Measurements from ENCODE around the gene NQO2. TPM values are rescaled to one million over a fixed set of nuclear protein-coding genes. Genes with fewer than 3 reads are reported as not detected.
A peak's percentile ranks its signal among the peaks of the same experiment; 100 is the strongest.

NQO2 gene
- total RNA-seq: 10 to 100 TPM; 17.0 to 17.5 TPM

- H3K36me3 Mint-ChIP-seq: peaks cover 17% of the 10 kb centered on the region
- H3K9me3 Mint-ChIP-seq: no peaks in the 10 kb centered on the region
- POLR2A ChIA-PET: interaction anchor here (0.6 to 2.1 kb wide), 23 partner anchors 10 to 931 kb away, joined by 3 to 26 read pairs (median 4); partner anchors contain the start of gene RIPK1
- H3K27me3 Mint-ChIP-seq: peaks cover 2% of the 10 kb centered on the region
- peak; percentile 96 for DNase-seq
- peak within 1 kb of the TSS; percentile 97 for H3K4me3 Mint-ChIP-seq
- peak within 1 kb of the TSS; percentile 86 for H3K27ac Mint-ChIP-seq
- peaks cover 23% of the 10 kb centered on the region for H3K4me1 Mint-ChIP-seq
- peak; percentile 83 for ATAC-seq (ENCODE audit: low read depth)
Observed at GRCh38 chr6:2999618-3000557, at the start of gene NQO2. TSS of gene NQO2 (plus strand) at chr6:2999894. CDS start at chr6:3006553, 6,659 bp downstream.

- H3K27me3 Mint-ChIP-seq: no peaks in the 10 kb centered on the region
- no peak overlapping the region for H3K4me3 Mint-ChIP-seq
- peaks cover 41% of the 10 kb centered on the region for H3K36me3 Mint-ChIP-seq
- DNase-seq: no peak
- no peak for ATAC-seq (ENCODE audit: low read depth)
- POLR2A ChIA-PET: interaction anchor here (1.0 to 1.8 kb wide), 4 partner anchors 11 to 38 kb away, joined by 3 to 8 read pairs (median 4); no protein-coding TSS in a partner anchor
- H3K27ac Mint-ChIP-seq: no peak overlapping the region
- H3K4me1 Mint-ChIP-seq: peaks cover 7% of the 10 kb centered on the region
- no peaks in the 10 kb centered on the region for H3K9me3 Mint-ChIP-seq
Observed at GRCh38 chr6:2950713-2951112, 49.0 kb upstream of the NQO2 start.

- no peaks in the 10 kb centered on the region for H3K9me3 Mint-ChIP-seq
- H3K36me3 Mint-ChIP-seq: peaks cover 44% of the 10 kb centered on the region
- DNase-seq (no peak), ATAC-seq (ENCODE audit: low read depth) (no peak)
- H3K27ac Mint-ChIP-seq: peak overlapping the region; percentile 58
- POLR2A ChIA-PET: interaction anchor here (1.0 to 1.9 kb wide), 4 partner anchors 9 to 116 kb away, joined by 4 to 9 read pairs (median 4); partner anchors contain the start of gene RIPK1
- no peaks in the 10 kb centered on the region for H3K27me3 Mint-ChIP-seq
- H3K4me1 Mint-ChIP-seq: peaks cover 7% of the 10 kb centered on the region
- H3K4me3 Mint-ChIP-seq: no peak overlapping the region
Observed at GRCh38 chr6:2951728-2952127, 48.0 kb upstream of the NQO2 start.

GRCh38 chr6:2952557-2953095 is 47.1 kb upstream of the NQO2 start:
- Mint-ChIP-seq H3K27me3 (no peaks in the 10 kb centered on the region), H3K4me3 (no peak overlapping the region), H3K27ac (no peak overlapping the region), H3K4me1 (peaks cover 7% of the 10 kb centered on the region), H3K9me3 (no peaks in the 10 kb centered on the region), H3K36me3 (peaks cover 44% of the 10 kb centered on the region)
- peak; percentile 71 for ATAC-seq (ENCODE audit: low read depth)
- POLR2A ChIA-PET: interaction anchor here (1.0 to 1.9 kb wide), 5 partner anchors 10 to 115 kb away, joined by 4 to 9 read pairs (median 4); partner anchors contain the start of gene RIPK1
- DNase-seq: peak; percentile 55

- peaks cover 10% of the 10 kb centered on the region for H3K4me1 Mint-ChIP-seq
- POLR2A ChIA-PET: interaction anchor here (1.0 to 1.9 kb wide), 3 partner anchors 10 to 36 kb away, joined by 4 to 9 read pairs (median 4); no protein-coding TSS in a partner anchor
- DNase-seq (no peak), ATAC-seq (ENCODE audit: low read depth) (no peak)
- no peaks in the 10 kb centered on the region for H3K27me3 Mint-ChIP-seq
- no peak overlapping the region for H3K4me3 Mint-ChIP-seq
- H3K27ac Mint-ChIP-seq: no peak overlapping the region
- peaks cover 41% of the 10 kb centered on the region for H3K36me3 Mint-ChIP-seq
- no peaks in the 10 kb centered on the region for H3K9me3 Mint-ChIP-seq
Observed at GRCh38 chr6:2953098-2953497, 46.6 kb upstream of the NQO2 start.

GRCh38 chr6:2956930-2957685 is 42.6 kb upstream of the NQO2 start:
- no peaks in the 10 kb centered on the region for H3K27me3 Mint-ChIP-seq
- H3K27ac Mint-ChIP-seq: no peak overlapping the region
- ATAC-seq (ENCODE audit: low read depth): no peak
- H3K4me1 Mint-ChIP-seq: peaks cover 14% of the 10 kb centered on the region
- H3K4me3 Mint-ChIP-seq: no peak overlapping the region
- H3K9me3 Mint-ChIP-seq: no peaks in the 10 kb centered on the region
- POLR2A ChIA-PET: interaction anchor here (4.5 kb wide), 1 partner anchor 17 kb away, joined by 18 read pairs; no protein-coding TSS in a partner anchor
- no peak for DNase-seq
- peaks cover 23% of the 10 kb centered on the region for H3K36me3 Mint-ChIP-seq

- Mint-ChIP-seq H3K27ac (peak overlapping the region; percentile 64), H3K4me1 (peaks cover 13% of the 10 kb centered on the region), H3K4me3 (no peak overlapping the region), H3K36me3 (peaks cover 18% of the 10 kb centered on the region), H3K9me3 (no peaks in the 10 kb centered on the region), H3K27me3 (no peaks in the 10 kb centered on the region)
- POLR2A ChIA-PET: interaction anchor here (1.0 to 4.5 kb wide), 3 partner anchors 14 to 116 kb away, joined by 4 to 18 read pairs (median 10); partner anchors contain the start of genes SERPINB1 and SERPINB6
- DNase-seq (no peak), ATAC-seq (ENCODE audit: low read depth) (no peak)
Observed at GRCh38 chr6:2957696-2958330, 41.9 kb upstream of the NQO2 start.

GRCh38 chr6:2958331-2958711 is 41.4 kb upstream of the NQO2 start:
- POLR2A ChIA-PET: interaction anchor here (1.0 to 4.5 kb wide), 3 partner anchors 13 to 117 kb away, joined by 4 to 18 read pairs (median 10); partner anchors contain the start of genes SERPINB1 and SERPINB6
- H3K36me3 Mint-ChIP-seq: peaks cover 14% of the 10 kb centered on the region
- peaks cover 13% of the 10 kb centered on the region for H3K4me1 Mint-ChIP-seq
- no peak for DNase-seq
- H3K27ac Mint-ChIP-seq: peak overlapping the region; percentile 64
- ATAC-seq (ENCODE audit: low read depth): peak; percentile 80
- no peaks in the 10 kb centered on the region for H3K27me3 Mint-ChIP-seq
- H3K4me3 Mint-ChIP-seq: peak overlapping the region; percentile 37
- H3K9me3 Mint-ChIP-seq: no peaks in the 10 kb centered on the region

GRCh38 chr6:2958776-2959175 is 40.9 kb upstream of the NQO2 start:
- Mint-ChIP-seq H3K4me3 (peak overlapping the region; percentile 37), H3K4me1 (peaks cover 13% of the 10 kb centered on the region), H3K27me3 (no peaks in the 10 kb centered on the region), H3K27ac (peak overlapping the region; percentile 64), H3K36me3 (peaks cover 15% of the 10 kb centered on the region), H3K9me3 (no peaks in the 10 kb centered on the region)
- ATAC-seq (ENCODE audit: low read depth) (no peak), DNase-seq (no peak)
- POLR2A ChIA-PET: interaction anchor here (1.0 to 4.5 kb wide), 4 partner anchors 13 to 117 kb away, joined by 3 to 18 read pairs (median 7); partner anchors contain the start of genes SERPINB1 and SERPINB6

GRCh38 chr6:2959909-2960719 is 39.6 kb upstream of the NQO2 start:
- ATAC-seq (ENCODE audit: low read depth) (no peak), DNase-seq (no peak)
- Mint-ChIP-seq H3K27me3 (no peaks in the 10 kb centered on the region), H3K9me3 (no peaks in the 10 kb centered on the region), H3K4me3 (no peak overlapping the region), H3K27ac (no peak overlapping the region), H3K4me1 (peaks cover 11% of the 10 kb centered on the region), H3K36me3 (peaks cover 10% of the 10 kb centered on the region)
- POLR2A ChIA-PET: no interaction called here

- ATAC-seq (ENCODE audit: low read depth) (no peak), DNase-seq (no peak)
- H3K27ac Mint-ChIP-seq: no peak overlapping the region
- no peaks in the 10 kb centered on the region for H3K9me3 Mint-ChIP-seq
- H3K27me3 Mint-ChIP-seq: no peaks in the 10 kb centered on the region
- POLR2A ChIA-PET: no interaction called here
- peaks cover 10% of the 10 kb centered on the region for H3K36me3 Mint-ChIP-seq
- H3K4me3 Mint-ChIP-seq: no peak overlapping the region
- peaks cover 11% of the 10 kb centered on the region for H3K4me1 Mint-ChIP-seq
Observed at GRCh38 chr6:2960935-2961334, 38.8 kb upstream of the NQO2 start.

GRCh38 chr6:2961506-2961905 is 38.2 kb upstream of the NQO2 start:
- H3K27ac Mint-ChIP-seq: no peak overlapping the region
- H3K9me3 Mint-ChIP-seq: no peaks in the 10 kb centered on the region
- DNase-seq (no peak), ATAC-seq (ENCODE audit: low read depth) (no peak)
- POLR2A ChIA-PET: no interaction called here
- H3K36me3 Mint-ChIP-seq: peaks cover 5% of the 10 kb centered on the region
- peaks cover 11% of the 10 kb centered on the region for H3K4me1 Mint-ChIP-seq
- no peaks in the 10 kb centered on the region for H3K27me3 Mint-ChIP-seq
- H3K4me3 Mint-ChIP-seq: no peak overlapping the region

Data from activated naive CD8-positive, alpha-beta T cell treated with anti-CD3 and anti-CD28 coated beads, Interleukin-2, amount 10 ng/mL, durations not matched to agents 7 days and 5 days (primary cell).